LNCAP (cell line): ENCODE results near the gene AJAP1.

Experiments used
- CTCF ChIP-seq: fragments of 450-650 bp; IDR thresholded peaks from 2 replicates; pipeline ENCODE4 v1.5.1; 2017; ENCODE audit warnings: mild to moderate bottlenecking

Gene AJAP1

GRCh38 chr1:4673494-4673893, 19.1 kb downstream of the AJAP1 start:
- no peak for TF ChIP-seq CTCF

- no peak for TF ChIP-seq CTCF
Measured at GRCh38 chr1:4674117-4674516, 19.7 kb downstream of the AJAP1 start.

- TF ChIP-seq CTCF, result no peak
Measured at GRCh38 chr1:4674676-4675075, 20.3 kb downstream of the AJAP1 start.

GRCh38 chr1:4675454-4676186, 21.2 kb downstream of the AJAP1 start:
- no peak for TF ChIP-seq CTCF

- no peak for TF ChIP-seq CTCF
Measured at GRCh38 chr1:4676253-4676652, 21.8 kb downstream of the AJAP1 start.

- TF ChIP-seq CTCF, result no peak
Measured at GRCh38 chr1:4677608-4678007, 23.2 kb downstream of the AJAP1 start.

GRCh38 chr1:4678066-4678717, 23.8 kb downstream of the AJAP1 start:
- TF ChIP-seq CTCF, result no peak
